ENCODE results near the gene GTF2F1. TPM values are rescaled to one million over a fixed set of nuclear protein-coding genes. Genes with fewer than 3 reads are reported as not detected.

GTF2F1 gene
- total RNA-seq, 2 experiments from 2014 or later: 50.4 to 59.6 TPM

DNA sequence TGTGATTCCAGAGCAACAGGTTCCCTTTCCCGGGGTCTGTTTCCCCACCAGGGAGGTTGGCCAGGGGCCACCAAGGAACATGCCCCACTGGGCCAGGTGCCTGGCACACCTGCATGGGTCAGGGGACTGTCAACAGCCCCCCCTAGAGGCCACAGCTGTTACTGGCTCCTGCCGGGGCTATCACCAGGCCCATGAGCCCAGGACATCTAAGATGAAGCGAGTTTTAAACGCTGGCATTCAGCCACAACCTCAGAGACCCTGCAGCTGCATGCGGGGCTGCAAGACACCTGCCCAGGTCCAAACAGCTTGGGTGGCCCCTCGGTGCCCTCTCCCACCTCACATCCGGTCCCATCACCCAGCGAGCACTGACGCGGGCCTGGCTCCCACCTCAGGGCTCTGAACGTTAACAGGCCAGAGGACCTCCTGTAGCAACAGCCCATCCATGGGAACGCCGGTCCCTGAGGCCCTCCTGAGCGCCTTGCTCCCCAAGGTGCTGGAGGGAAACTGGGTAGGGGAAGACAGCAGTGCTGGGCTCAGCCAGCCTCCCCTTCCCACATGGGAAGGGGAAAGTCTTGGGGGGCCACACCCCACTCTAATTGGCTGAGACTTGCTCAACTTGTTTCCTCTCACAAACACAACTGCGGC is 19.6 kb upstream of the GTF2F1 start:
- ATAC-seq (peak; percentile 83), DNase-seq (peak; percentile 71)
- no peaks in the 10 kb centered on the region for H3K27me3 Mint-ChIP-seq
- H3K27ac Mint-ChIP-seq: no peak overlapping the region
- no peak overlapping the region for H3K4me3 Mint-ChIP-seq
- H3K9me3 Mint-ChIP-seq: no peaks in the 10 kb centered on the region
- TF ChIP-seq, protein P1, sequence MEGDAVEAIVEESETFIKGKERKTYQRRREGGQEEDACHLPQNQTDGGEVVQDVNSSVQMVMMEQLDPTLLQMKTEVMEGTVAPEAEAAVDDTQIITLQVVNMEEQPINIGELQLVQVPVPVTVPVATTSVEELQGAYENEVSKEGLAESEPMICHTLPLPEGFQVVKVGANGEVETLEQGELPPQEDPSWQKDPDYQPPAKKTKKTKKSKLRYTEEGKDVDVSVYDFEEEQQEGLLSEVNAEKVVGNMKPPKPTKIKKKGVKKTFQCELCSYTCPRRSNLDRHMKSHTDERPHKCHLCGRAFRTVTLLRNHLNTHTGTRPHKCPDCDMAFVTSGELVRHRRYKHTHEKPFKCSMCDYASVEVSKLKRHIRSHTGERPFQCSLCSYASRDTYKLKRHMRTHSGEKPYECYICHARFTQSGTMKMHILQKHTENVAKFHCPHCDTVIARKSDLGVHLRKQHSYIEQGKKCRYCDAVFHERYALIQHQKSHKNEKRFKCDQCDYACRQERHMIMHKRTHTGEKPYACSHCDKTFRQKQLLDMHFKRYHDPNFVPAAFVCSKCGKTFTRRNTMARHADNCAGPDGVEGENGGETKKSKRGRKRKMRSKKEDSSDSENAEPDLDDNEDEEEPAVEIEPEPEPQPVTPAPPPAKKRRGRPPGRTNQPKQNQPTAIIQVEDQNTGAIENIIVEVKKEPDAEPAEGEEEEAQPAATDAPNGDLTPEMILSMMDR (IDR thresholded peaks at IDR 0.05): peak; percentile 85
- peaks cover 23% of the 10 kb centered on the region for H3K36me3 Mint-ChIP-seq (ENCODE audit: low read depth)
- H3K4me1 Mint-ChIP-seq (ENCODE audit: low read depth): no peaks in the 10 kb centered on the region
- CTCF ChIA-PET: interaction anchor here (1.0 to 1.7 kb wide), 2 partner anchors 19 to 40 kb away, joined by 3 to 5 read pairs; partner anchors contain the start of gene ALKBH7
- intact Hi-C loops (cut with micrococcal nuclease): no loop called here
- POLR2A ChIA-PET: interaction anchor here (0.9 to 3.3 kb wide), 7 partner anchors 8 to 34 kb away, joined by 3 to 17 read pairs (median 4); partner anchors contain the start of genes GTF2F1 and KHSRP

DNA sequence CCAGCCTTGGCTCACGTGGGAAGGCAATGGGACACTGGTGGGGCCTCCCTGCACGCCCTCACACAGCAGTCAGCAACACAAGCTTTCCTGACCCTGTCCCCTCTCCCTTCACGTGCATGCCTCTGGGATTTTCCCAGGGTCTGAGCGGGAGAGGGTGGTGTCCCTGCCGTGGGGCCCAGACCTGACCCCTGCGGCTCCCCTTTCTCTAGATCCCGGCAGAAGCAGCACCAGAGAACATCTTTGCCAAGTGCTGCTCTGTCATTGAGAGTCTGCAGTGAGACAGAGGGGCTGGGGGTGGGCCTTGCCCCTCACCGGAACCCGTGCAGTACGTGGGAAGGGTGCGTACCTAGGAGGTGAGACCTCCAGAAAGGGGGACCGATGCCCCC is 19.1 kb upstream of the GTF2F1 start:
- ChIA-PET POLR2A (interaction anchor here (1.1 to 3.3 kb wide), 6 partner anchors 9 to 33 kb away, joined by 3 to 17 read pairs (median 4); partner anchors contain the start of gene GTF2F1), CTCF (interaction anchor here (1.0 to 1.7 kb wide), 2 partner anchors 18 to 39 kb away, joined by 3 to 5 read pairs; partner anchors contain the start of gene ALKBH7)
- no peak overlapping the region for H3K4me3 Mint-ChIP-seq
- no peak overlapping the region for H3K27ac Mint-ChIP-seq
- intact Hi-C loops (cut with micrococcal nuclease): no loop called here
- H3K9me3 Mint-ChIP-seq: no peaks in the 10 kb centered on the region
- no peaks in the 10 kb centered on the region for H3K4me1 Mint-ChIP-seq (ENCODE audit: low read depth)
- TF ChIP-seq, protein P1 (IDR thresholded peaks at IDR 0.05): no peak
- ATAC-seq (peak; percentile 17), DNase-seq (no peak)
- H3K27me3 Mint-ChIP-seq: no peaks in the 10 kb centered on the region
- H3K36me3 Mint-ChIP-seq (ENCODE audit: low read depth): peaks cover 18% of the 10 kb centered on the region

- H3K27ac Mint-ChIP-seq: no peak overlapping the region
- H3K4me1 Mint-ChIP-seq (ENCODE audit: low read depth): no peaks in the 10 kb centered on the region
- POLR2A ChIA-PET: no interaction called here
- TF ChIP-seq, protein P1 (IDR thresholded peaks at IDR 0.05): no peak
- intact Hi-C loops (cut with micrococcal nuclease): no loop called here
- H3K36me3 Mint-ChIP-seq (ENCODE audit: low read depth): peaks cover 8% of the 10 kb centered on the region
- no peaks in the 10 kb centered on the region for H3K27me3 Mint-ChIP-seq
- no peak overlapping the region for H3K4me3 Mint-ChIP-seq
- no peaks in the 10 kb centered on the region for H3K9me3 Mint-ChIP-seq
- DNase-seq: no peak
- no peak for ATAC-seq
- CTCF ChIA-PET: no interaction called here
These were observed 16.4 kb upstream of the GTF2F1 start for GRCh38 chr19:6409346-6409745.

- POLR2A ChIA-PET: interaction anchor here (1.5 kb wide), 1 partner anchor 19 kb away, joined by 4 read pairs; the partner anchor contains the start of gene KHSRP
These were observed 13.4 kb upstream of the GTF2F1 start for GRCh38 chr19:6406401-6406800.

More at GRCh38 chr19:6406401-6406800, 13.4 kb upstream of the GTF2F1 start:
- Mint-ChIP-seq H3K27me3 (no peaks in the 10 kb centered on the region), H3K9me3 (no peaks in the 10 kb centered on the region), H3K4me1 (ENCODE audit: low read depth) (no peaks in the 10 kb centered on the region), H3K36me3 (ENCODE audit: low read depth) (no peaks in the 10 kb centered on the region), H3K4me3 (no peak overlapping the region), H3K27ac (no peak overlapping the region)
- ATAC-seq (no peak), DNase-seq (no peak)
- intact Hi-C loops (cut with micrococcal nuclease): no loop called here
- TF ChIP-seq, protein P1 (IDR thresholded peaks at IDR 0.05): no peak
- CTCF ChIA-PET: no interaction called here
